Measurements from ENCODE around the gene CLCN6. TPM values are rescaled to one million over a fixed set of nuclear protein-coding genes. Genes with fewer than 3 reads are reported as not detected.
A peak's percentile ranks its signal among the peaks of the same experiment; 100 is the strongest.

Gene CLCN6
- total and polyA plus RNA-seq, 2 donors (not counting 1 experiment from before 2014, with no cell fraction given), result 15.3 to 19.3 TPM

DNA sequence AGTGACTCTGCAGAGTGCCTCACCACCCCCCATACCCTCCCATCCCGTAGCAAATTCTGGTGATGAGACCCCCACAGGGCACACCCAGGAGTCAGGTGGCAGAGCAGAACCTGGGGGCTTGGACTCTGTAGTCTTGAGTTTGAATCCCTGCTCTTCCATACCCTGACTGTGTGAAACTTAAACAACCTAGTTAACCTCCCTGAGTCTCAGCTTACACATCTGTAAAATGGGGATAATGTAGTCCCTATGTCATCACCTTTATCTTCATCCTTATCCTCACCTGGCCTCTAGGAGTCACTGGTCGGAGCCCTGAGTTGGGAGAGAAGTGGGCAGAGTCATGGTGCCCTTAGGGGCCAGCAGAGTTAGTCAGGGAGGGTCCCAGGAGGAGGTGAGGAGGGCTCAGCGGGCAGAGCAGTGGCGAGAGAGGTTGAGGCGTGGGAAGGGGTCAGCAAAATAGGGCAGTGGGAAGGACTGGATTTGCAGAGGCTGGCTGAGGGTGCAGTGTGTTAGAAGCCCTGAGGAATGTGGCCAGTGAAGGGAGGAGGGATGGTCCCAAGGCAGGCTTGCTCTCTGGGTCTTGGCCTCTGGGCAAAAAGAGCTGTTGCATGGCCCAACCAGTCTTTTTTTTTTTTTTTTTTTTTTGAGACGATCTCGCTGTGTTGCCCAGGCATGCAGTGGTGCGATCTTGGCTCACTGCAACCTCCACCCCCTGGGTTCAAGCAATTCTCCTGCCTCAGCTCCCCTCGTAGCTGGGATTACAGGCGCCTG, 25.4 kb upstream of the CLCN6 start:
- H3K4me1 ChIP-seq (ENCODE audit: control insufficient read depth, extremely low read depth, insufficient read depth, low read length), result peaks cover 3% of the 10 kb centered on the region
- no peak overlapping the region for H3K27ac ChIP-seq (ENCODE audit: insufficient read depth, low read length)
- H3K9ac ChIP-seq (ENCODE audit: insufficient read depth, low read length), result no peak overlapping the region
- TF ChIP-seq EZH2 (IDR thresholded peaks at IDR 0.05; ENCODE audit: low read length, missing control alignments), result no peak
- TF ChIP-seq, protein P1, sequence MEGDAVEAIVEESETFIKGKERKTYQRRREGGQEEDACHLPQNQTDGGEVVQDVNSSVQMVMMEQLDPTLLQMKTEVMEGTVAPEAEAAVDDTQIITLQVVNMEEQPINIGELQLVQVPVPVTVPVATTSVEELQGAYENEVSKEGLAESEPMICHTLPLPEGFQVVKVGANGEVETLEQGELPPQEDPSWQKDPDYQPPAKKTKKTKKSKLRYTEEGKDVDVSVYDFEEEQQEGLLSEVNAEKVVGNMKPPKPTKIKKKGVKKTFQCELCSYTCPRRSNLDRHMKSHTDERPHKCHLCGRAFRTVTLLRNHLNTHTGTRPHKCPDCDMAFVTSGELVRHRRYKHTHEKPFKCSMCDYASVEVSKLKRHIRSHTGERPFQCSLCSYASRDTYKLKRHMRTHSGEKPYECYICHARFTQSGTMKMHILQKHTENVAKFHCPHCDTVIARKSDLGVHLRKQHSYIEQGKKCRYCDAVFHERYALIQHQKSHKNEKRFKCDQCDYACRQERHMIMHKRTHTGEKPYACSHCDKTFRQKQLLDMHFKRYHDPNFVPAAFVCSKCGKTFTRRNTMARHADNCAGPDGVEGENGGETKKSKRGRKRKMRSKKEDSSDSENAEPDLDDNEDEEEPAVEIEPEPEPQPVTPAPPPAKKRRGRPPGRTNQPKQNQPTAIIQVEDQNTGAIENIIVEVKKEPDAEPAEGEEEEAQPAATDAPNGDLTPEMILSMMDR (conservative IDR thresholded peaks at IDR 0.05 in 1 of 2, IDR thresholded peaks at IDR 0.05 in 1 of 2; ENCODE audit: low read depth in 1 of 2, low read length in 2 of 2), result no peak
- no peak overlapping the region for H2AFZ ChIP-seq (ENCODE audit: low read length)
- DNase-seq (ENCODE audit: low read depth in 2 of 2), result no peak
- H4K20me1 ChIP-seq (ENCODE audit: control insufficient read depth, extremely low read depth, insufficient read depth, low read length), result no peaks in the 10 kb centered on the region
- H3K27me3 ChIP-seq (ENCODE audit: control insufficient read depth, insufficient read depth, low read length), result no peaks in the 10 kb centered on the region
- no peaks in the 10 kb centered on the region for H3K36me3 ChIP-seq (ENCODE audit: control insufficient read depth, insufficient read depth, low read length)
- no peak overlapping the region for H3K4me2 ChIP-seq (ENCODE audit: extremely low read depth, insufficient read depth, low read length)
- no peak overlapping the region for H3K4me3 ChIP-seq (replicated peaks in 1 of 4; ENCODE audit: control extremely low read depth in 1 of 4, insufficient read depth in 1 of 4, low read depth in 3 of 4, low read length in 4 of 4)
- H3K79me2 ChIP-seq (ENCODE audit: control insufficient read depth, insufficient read depth, low read length), result no peaks in the 10 kb centered on the region
- H3K9me3 ChIP-seq (ENCODE audit: control insufficient read depth, insufficient read depth, low read depth, low read length), result no peaks in the 10 kb centered on the region

DNA sequence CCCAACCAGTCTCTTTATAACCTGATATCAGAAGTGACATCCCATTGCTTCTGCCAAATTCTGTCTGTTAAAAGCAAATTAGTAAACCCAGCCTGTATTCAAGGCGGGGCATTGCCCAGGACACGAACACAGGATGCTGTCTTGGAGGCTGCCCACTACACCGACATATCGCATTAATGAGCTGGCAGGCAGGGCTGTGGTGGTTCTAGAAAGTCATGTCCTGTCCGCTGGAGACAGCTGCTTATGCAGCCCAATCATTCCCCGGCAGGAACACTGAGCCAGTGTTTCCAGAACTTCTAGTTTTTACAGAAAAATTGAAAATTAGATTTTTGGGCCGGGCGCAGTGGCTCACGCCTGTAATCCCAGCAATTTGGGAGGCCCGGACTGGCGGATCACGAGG, 24.7 kb upstream of the CLCN6 start:
- peaks cover 3% of the 10 kb centered on the region for H3K4me1 ChIP-seq (ENCODE audit: control insufficient read depth, extremely low read depth, insufficient read depth, low read length)
- no peak overlapping the region for H3K27ac ChIP-seq (ENCODE audit: insufficient read depth, low read length)
- no peak overlapping the region for H3K4me2 ChIP-seq (ENCODE audit: extremely low read depth, insufficient read depth, low read length)

DNA sequence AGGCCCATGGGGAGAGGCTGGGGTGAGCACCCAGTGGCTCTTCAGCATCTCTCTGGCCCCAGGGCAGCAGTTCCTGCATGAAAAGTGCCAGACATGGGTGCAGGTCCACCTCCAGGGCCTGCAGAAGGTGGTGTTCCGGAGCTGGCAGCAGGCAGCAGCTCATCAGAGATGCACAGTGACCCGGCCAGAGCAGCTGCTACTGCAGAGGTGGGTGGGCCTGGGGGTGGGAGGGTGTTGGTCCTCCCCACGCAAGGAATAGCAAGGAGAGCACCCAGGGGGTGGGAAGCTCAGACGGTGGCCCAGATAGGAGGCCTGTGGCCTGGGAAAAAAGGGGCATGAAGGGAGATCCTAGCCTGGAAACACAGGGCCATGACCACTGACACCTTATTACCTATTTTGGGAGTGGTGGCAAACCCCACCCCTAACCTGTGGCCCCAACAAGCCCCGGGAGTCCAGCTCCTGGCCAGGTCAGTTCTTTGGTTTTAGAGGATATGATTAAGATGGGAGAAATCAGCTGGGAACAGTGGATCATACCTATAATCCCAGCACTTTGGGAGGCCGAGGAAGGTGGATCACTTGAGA, 23.8 kb upstream of the CLCN6 start:
- Histone ChIP-seq H3K79me2 (ENCODE audit: control insufficient read depth, insufficient read depth, low read length) (no peaks in the 10 kb centered on the region), H3K9me3 (ENCODE audit: control insufficient read depth, insufficient read depth, low read depth, low read length) (no peaks in the 10 kb centered on the region), H3K4me3 (replicated peaks in 1 of 4; ENCODE audit: control extremely low read depth in 1 of 4, insufficient read depth in 1 of 4, low read depth in 3 of 4, low read length in 4 of 4) (no peak overlapping the region), H3K27me3 (ENCODE audit: control insufficient read depth, insufficient read depth, low read length) (no peaks in the 10 kb centered on the region), H3K4me1 (ENCODE audit: control insufficient read depth, extremely low read depth, insufficient read depth, low read length) (peaks cover 6% of the 10 kb centered on the region), H3K9ac (ENCODE audit: insufficient read depth, low read length) (no peak overlapping the region), H3K36me3 (ENCODE audit: control insufficient read depth, insufficient read depth, low read length) (no peaks in the 10 kb centered on the region), H2AFZ (ENCODE audit: low read length) (no peak overlapping the region), H3K4me2 (ENCODE audit: extremely low read depth, insufficient read depth, low read length) (no peak overlapping the region), H3K27ac (ENCODE audit: insufficient read depth, low read length) (no peak overlapping the region), H4K20me1 (ENCODE audit: control insufficient read depth, extremely low read depth, insufficient read depth, low read length) (no peaks in the 10 kb centered on the region)
- no peak for TF ChIP-seq EZH2 (IDR thresholded peaks at IDR 0.05; ENCODE audit: low read length, missing control alignments)
- TF ChIP-seq, protein P1 (conservative IDR thresholded peaks at IDR 0.05 in 1 of 2, IDR thresholded peaks at IDR 0.05 in 1 of 2; ENCODE audit: low read depth in 1 of 2, low read length in 2 of 2), result no peak
- DNase-seq (ENCODE audit: low read depth in 2 of 2), result no peak

More for the DNA sequence above, 24.7 kb upstream of the CLCN6 start:
- peak in 1 of 2 donors; percentile 41 for DNase-seq (ENCODE audit: low read depth in 2 of 2)
- H3K4me3 ChIP-seq (replicated peaks in 1 of 4; ENCODE audit: control extremely low read depth in 1 of 4, insufficient read depth in 1 of 4, low read depth in 3 of 4, low read length in 4 of 4), result no peak overlapping the region
- H3K9me3 ChIP-seq (ENCODE audit: control insufficient read depth, insufficient read depth, low read depth, low read length), result no peaks in the 10 kb centered on the region
- H3K79me2 ChIP-seq (ENCODE audit: control insufficient read depth, insufficient read depth, low read length), result no peaks in the 10 kb centered on the region
- H3K9ac ChIP-seq (ENCODE audit: insufficient read depth, low read length), result no peak overlapping the region
- no peaks in the 10 kb centered on the region for H3K27me3 ChIP-seq (ENCODE audit: control insufficient read depth, insufficient read depth, low read length)
- H3K36me3 ChIP-seq (ENCODE audit: control insufficient read depth, insufficient read depth, low read length), result no peaks in the 10 kb centered on the region
- H2AFZ ChIP-seq (ENCODE audit: low read length), result no peak overlapping the region
- TF ChIP-seq, protein P1 (conservative IDR thresholded peaks at IDR 0.05 in 1 of 2, IDR thresholded peaks at IDR 0.05 in 1 of 2; ENCODE audit: low read depth in 1 of 2, low read length in 2 of 2), result no peak
- no peak for TF ChIP-seq EZH2 (IDR thresholded peaks at IDR 0.05; ENCODE audit: low read length, missing control alignments)
- no peaks in the 10 kb centered on the region for H4K20me1 ChIP-seq (ENCODE audit: control insufficient read depth, extremely low read depth, insufficient read depth, low read length)

All from fibroblast of lung (primary cell).